HG02678 (cell line): Measurements from ENCODE around the gene HSBP1.

Source experiments
- ATAC-seq: cut with Tn5 transposase; IDR thresholded peaks from one replicate; pipeline ENCODE4 v1.9.1; 2021; ENCODE audit warnings: mild to moderate bottlenecking, moderate library complexity; ENCODE audit not compliant: unreplicated experiment

The HSBP1 gene

DNA sequence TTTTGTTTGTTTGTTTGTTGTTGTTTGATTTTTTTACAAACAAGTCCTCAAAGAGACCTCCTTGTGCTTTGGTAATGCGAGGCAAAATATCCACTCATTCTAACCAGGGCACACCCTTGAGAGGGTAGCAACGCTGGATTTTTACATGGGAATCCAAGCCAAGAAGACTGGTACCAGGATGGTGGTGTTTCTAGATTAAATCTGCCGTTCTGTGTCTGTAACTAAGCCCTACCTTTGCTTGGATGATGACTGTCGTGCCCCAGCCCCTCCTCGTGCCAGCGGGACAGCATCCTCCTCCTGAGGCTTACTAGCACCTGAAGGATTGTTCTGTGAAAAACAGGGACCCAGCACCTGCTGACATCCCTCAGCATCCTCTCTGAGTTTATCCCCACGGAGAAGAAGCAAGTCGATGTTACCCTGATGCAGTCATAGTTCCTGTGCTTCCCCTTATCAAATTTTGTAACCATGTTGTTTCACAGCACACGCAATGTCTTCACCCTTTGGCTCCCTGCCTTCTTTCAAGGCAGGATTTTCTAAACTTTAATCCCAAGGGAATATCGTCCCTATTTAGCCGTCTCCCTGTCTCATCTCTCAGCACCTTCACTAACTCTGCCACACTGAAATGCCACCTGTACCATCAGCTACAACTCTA lies 5.1 kb upstream of the HSBP1 start:
- no peak for ATAC-seq

DNA sequence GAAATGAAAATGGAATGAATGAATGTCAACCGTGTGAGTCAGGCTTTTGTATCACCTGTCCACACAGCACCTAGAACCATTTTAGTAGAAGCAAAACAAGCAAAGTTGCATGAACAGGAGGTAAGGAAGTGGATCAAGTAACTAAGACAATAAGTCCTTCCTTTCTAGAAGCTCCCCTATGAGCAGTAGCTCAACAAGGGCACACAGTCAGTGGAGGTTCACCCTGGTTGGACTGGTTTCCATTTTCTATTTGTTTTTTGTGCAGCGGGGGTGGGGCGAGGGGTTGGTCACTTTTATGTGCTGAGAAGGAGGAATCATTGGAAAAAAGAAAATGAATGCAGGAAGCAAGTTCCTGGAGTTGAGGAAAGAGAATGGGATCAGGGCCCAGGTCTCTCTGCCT lies 4.0 kb upstream of the HSBP1 start:
- no peak for ATAC-seq

DNA sequence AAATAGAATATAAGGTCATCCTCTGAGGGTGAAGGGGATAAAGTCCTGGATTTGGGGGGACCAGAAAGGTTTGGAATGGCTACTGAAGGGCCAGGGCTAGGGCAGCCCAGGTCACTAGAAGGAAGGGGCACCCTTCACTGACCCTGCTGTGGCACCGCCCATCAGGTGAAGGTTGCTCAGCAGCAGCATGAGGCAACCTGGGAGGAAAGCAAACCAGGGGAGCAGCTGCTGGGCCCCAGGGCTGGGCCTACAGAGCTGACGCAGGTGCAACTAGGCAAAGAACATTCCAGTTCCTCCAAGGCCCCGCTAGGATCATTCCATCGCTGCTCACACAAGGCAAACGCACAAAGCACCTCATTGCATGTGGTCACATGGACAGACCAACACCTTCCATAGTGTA lies 3.4 kb upstream of the HSBP1 start:
- ATAC-seq, result no peak

DNA sequence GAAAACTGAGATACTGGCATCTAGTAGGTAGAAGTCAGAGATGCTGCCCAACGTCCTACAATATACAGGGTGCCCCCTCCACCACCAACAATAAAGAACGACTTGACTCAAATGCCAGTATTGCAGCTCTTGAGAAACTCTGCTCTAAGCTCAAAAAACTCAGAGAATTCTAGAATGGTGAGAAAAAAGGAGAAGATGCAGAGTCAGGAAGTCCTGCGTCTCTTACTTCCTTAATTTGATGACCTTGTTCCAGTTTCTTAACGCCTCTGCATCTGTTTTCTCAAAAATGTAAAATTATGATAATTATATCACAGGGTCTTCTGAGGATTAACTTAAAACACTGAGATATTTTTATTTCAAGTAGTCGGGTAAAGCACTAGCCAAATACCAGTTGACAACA lies 1.7 kb upstream of the HSBP1 start:
- ATAC-seq, result no peak

DNA sequence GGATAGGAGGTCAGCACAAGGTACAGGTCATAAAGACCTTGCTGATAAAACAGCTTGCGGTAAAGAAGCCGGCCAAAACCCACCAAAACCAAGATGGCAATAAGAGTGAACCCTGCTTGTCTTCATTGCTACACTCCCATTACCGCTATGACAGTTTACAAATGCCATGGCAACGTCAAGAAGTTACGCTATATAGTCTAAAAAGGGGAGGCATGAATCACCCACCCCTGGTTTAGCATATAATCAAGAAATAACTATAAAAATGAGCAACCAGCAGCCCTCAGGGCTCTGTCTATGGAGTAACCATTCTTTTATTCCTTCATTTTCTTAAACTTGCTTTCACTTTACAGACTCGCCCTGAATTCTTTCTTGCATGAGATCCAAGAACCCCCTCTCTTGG lies 1.0 kb upstream of the HSBP1 start:
- ATAC-seq, result no peak

DNA sequence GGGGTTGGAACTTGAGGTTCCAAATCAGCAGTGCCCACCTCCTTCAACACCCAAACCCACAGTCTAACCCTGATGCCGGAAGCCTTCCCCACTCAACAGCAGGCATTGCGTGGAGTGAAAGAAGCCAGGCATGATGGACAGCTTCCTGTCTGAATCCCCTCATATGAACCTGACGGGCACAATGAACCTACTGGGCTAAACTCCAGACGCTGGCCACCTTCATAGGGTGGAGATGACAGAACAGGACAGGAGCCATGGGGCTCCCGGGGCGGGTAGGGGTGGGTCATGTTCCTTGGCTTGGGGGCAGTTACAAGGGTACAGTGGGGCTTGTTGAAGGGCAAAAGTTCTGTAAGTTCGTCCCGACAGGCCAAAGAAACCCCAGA lies 460 bp upstream of the HSBP1 start:
- ATAC-seq, result no peak

DNA sequence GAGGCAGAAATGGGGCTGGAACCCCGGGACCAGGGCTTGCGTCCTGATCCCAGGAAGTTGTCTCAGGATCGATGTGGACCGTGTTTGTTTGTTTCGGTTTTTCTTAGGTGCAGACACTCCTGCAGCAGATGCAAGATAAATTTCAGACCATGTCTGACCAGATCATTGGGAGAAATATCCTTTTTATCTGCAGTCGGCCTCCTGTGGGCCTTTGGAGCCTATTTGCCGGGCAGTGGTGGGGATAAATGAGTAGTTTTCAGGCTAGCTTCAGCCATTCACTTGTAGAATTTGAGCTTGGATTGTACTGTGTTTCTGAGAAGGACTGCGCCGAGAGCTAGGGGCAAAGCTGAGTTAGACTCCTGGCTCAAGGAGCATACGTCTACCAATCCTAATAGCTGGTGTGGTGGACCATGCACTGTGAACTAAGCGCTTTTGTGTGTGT lies 816 bp downstream of the HSBP1 start:
- no peak for ATAC-seq

DNA sequence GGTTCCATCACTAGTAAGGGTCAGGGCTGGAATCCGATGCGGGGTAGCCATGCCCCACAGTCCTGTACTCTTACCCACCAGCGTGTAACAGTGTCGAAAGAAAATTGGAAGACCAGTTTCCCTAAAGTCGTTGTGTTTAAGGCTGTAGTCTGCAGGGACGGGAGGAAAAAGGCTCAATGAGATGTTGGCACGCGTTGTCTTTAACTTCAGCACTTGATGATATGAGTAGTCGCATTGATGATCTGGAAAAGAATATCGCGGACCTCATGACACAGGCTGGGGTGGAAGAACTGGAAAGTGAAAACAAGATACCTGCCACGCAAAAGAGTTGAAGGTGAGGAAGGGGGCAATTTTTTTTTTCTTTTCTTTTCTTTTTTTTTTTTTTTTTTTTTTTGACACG lies 1.3 kb downstream of the HSBP1 start:
- ATAC-seq, result no peak

DNA sequence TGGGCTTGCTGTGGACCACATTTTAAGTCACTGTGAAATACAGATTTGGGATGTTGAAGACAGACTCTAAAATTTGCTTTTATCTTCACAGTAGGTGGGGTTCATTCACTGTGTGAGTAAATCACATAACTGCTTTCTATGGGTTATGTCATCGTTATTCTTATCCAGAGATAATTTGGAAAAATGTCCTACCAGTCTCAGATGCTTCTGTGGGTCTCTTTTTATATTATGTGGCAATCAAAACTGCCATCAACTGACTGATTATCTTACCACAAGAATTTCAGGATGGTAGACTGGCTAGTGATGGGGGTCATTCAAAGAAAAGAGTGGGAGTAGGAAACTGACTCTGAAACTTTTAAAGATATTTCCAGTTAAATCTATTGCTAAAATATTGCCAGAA lies 3.1 kb downstream of the HSBP1 start:
- ATAC-seq, result no peak

DNA sequence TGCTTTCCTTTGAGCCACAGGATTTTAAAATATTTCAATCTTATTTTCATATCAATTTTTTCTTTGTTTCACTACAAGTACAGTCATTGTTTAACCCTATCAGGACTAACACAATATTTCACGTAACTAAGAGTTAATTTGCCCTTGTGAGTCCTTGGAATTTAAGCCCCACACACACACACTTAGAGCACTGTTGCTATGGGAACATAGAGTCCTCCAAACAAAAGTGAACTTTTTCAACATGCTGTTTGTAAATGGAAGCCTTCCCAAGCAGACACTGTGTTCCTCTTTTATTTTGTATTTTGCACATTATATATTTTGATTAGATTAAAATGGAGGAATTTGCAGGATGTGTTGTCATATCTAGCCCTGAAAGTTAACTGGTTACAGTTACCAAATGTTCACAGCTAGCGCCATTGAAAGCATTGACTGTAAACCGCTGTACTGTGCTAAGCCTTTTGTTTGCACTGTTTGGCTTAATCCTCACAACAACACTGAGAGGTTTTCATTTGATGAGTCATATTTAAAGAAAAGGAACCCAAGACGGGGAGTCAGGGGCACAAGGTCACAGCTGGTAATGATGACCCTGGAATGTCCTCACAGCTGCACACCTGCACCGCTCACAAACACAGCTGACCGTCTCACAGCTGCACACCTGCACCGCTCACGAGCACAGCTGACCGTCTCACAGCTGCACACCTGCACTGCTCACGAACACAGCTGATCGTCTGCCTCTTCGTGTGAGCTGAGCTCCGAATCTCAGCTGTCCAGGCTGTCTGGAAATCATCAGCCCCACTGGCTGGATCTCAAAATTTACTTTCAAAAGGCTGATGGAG lies 6.3 kb downstream of the HSBP1 start:
- peak; percentile 50 for ATAC-seq

DNA sequence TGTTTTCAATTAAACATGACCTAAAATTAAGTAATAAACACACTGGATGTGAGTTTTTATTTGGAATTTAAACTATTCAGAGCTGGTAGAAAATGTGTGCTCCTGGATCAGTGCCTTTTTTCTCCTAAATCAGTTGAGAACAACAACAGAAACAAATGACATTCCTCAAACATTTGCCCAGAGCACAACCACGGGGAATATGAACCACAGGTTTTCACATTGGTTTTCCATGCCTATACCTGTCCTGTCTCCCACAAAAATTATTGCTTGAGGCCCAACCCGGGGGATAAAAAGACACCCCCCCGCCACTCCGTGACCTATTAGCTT lies 6.8 kb downstream of the HSBP1 start:
- ATAC-seq, result no peak

DNA sequence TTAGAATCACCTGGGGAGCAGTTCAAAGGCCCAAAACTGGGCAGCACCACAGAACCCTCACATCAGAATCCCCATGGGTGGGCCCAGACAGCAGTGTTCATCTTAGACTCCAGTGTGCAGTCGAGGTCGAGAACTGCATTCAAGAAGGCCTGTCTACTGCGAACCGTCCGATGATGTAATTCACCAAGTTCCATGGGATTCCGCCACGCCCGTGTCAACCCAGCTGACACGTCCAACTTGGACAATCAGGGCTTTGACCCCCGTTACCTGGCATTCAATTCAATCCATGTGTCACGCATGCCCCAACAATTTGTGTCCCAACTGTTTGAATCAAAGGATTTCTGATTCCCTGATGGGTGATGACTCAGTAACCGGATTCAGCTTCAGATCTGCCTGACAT lies 9.2 kb downstream of the HSBP1 start:
- no peak for ATAC-seq

DNA sequence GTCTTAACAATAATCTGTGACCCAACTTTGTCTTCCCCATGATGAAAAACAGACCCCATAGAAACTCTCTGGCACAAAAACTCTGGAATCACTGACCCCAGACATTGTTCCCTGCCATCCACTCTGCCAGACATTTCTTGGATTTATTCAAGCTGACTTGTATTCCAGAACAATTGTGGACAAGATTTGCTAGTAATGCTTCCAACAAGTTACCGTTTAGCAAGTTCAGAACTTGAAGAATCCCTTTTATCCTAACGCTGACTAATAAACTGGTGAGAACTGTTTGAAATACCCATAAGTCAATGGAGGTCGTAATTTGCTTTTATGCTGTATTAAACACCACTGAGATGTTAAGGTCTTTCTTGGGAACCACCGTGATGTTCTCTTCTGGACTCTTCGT lies 10.5 kb downstream of the HSBP1 start:
- ATAC-seq, result no peak

DNA sequence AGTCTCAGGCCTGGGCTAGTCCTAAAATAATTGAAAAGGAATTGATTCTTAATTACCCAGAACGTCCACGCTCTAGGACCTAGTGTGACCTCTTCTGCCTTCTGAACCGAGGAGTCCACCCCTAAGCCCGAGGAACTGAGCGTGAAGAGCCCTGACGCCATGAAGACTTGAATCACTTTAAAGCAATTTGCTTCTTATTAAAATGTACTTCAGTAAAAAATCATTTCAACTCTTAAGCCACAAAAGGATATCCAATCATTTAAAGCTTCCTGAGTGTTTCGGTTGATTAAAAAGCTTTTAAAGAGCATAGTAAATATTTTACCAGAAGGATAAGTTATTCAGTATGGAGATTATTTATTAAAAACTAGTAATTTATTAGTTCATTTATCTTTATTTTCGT lies 11.6 kb downstream of the HSBP1 start:
- no peak for ATAC-seq

DNA sequence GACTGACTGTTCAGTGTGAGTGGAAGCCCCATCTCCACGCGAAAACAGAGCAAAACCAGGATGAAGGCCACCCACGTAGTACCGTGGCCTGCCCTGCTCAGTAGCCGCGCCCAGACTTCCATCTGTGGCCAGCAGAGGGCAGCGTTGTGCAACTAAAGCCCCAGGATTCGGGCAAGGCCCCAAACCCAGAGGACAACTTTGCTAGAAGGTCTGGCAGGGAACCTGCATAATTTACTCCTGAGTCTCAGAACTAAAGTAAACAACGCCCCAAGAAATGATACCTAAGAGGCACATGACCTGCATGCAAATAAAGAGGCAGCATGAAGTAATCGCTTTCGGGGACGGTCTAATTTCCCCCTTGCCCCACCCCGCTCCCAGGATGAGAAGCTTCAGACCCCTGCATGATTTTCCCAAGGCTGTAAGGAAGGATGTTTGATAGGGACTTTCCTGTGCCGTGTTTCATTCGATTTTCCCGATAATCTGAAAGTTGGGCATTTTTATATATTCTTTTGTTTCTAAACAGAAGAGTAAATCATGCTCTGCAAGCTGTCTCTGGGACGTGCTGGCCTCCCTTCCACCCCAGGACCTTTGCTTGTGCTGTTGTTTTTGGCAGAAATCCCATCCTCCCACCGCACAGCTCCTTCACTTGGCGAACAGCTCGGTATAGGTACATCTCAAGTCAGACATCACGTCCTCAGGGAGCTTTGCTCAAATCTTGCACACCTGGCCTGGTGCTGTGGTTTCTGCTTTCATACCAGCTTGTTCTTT lies 18.6 kb downstream of the HSBP1 start:
- ATAC-seq, result peak; percentile 72

DNA sequence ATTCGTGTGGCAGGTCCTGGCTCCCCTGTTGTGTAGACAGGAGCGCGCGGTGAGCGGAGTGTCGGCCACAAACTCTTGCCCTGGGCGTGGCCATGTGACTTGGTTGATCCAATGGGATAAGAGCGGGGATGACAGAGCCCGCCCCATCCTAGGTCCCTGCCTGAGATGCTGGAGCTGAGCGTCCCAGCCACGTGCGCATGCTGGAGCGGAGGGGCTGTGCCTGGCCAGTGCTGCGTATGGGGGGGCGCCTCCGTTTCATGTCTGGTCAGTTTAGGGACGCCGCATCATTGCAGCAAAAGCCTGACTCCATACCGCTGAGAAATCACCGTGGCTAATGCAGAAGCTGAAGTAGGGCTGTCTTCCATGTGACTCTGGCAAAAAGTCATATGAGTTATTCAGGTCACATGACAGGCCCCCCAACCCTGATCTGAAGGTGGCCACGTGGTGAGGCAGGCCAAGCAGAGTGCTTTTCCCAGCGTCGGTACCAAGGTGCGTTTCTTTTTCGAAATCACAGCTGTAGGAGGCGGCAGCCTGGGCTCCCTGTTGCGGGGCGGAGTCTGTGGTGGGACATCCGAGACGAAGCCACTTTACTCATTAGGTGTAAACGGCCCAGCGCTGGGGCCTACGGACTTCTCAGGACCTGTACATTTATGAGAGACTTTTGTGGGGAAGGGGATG lies 22.5 kb downstream of the HSBP1 start:
- no peak for ATAC-seq

DNA sequence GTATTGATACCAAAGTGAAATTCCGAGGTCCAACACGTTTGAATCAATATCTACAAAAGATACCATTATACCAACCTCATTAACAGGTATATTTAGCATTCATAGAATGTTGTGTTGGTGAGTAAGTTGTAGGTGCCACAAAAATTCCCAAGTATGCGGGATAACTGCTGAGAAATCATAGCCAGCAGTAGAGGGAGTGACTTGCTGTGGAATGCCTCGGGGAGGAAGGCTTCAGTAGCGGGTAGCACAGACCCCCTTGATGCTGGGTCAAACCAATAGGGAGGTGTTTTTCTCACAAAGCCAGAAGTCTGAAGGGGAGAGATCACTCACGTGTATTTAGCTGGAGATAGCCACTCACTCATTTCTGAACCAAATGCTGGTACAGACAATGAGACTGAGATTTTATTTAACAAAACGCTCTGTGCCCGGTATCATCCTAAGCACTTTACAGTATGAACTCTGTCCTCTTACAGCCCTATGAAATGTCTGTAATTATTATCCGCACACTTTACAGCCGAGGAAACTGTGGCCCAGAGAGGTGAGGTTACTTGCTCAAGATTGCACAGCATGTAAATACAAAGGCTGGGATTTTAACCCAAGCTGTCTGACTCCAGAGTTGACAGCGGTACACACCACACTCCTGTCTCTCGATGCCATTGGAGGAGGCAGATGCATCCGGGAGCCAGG lies 23.1 kb downstream of the HSBP1 start:
- no peak for ATAC-seq

DNA sequence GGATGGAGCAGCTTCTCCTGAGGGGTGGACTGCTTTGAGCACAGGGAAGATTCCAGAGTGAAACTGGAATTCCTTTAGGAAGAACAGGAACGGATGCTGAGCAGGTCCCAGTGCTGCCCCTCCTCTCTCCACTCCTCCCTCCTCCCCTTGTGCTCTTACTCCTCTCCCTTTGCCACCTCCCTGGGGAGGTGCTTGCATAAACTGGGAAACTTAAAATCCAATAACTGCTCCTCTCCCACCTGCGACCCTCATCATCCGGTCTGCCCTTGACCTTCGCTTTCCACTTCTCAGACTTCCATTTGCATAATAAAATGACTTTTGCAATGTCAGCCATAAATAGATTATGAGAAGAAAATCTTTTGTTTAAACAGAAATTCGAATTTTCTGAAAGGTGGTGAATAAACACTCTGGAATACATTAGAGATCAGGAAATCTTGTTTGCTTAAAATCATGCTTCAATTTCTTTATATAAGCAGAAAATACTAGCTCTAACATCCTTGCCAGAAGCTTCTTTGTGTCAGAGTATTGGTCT lies 23.7 kb downstream of the HSBP1 start:
- no peak for ATAC-seq

DNA sequence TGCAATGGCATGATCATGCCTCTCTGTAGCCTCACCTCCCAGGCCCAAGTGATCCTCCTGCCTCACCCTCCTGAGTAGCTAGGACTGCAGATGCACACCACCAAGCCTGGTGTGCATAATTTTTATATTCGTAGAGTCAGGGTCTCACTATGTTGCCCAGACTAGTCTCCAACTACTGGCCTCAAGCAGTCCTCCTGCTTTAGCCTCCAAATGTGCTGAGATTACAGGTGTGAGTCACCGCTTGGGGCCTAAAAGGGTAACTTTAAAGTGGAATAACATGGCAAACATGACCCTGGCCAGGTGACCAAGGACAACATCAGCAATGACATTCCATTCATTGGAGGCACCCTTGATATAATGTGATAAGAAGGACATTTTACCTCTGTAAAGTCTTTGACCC lies 26.1 kb downstream of the HSBP1 start:
- no peak for ATAC-seq
